Panc1 (cell line): ENCODE measurements around the gene CHRDL2. TPM values are rescaled to one million over a fixed set of nuclear protein-coding genes. Genes with fewer than 3 reads are reported as not detected.

Experiments
- ATAC-seq: fragments of 200-7000 bp; cut with Tn5 transposase; 2 replicates; pipeline ENCODE4 v1.9.1; 2020; ENCODE audit warnings: mild to moderate bottlenecking, moderate library complexity
- BruUV-seq: library from RNA; stranded (reverse); fragments of 400-500 nt; replicated peaks from 2 replicates; lab custom pipeline; 2021; lab: Mats Ljungman, UMichigan
- CTCF ChIA-PET: fragments of 300-600 bp; sonication (Branson Sonifier 250); formaldehyde crosslinking; loops from one replicate; lab custom pipeline; 2022; ENCODE audit warnings: antibody characterized with exemption; lab: Charles Lee
- POLR2A ChIA-PET: fragments of 300-600 bp; sonication (Branson Sonifier 250); formaldehyde crosslinking; loops from one replicate; lab custom pipeline; 2022; ENCODE audit warnings: antibody characterized with exemption; lab: Charles Lee
- DNase-seq: peaks from one replicate; pipeline ENCODE4 v3.0.0-alpha.2; 2010; ENCODE audit warnings: low read depth, low spot score
- H3K27ac ChIP-seq: 2 replicates; pipeline ENCODE4 v1.5.1; 2011; ENCODE audit warnings: mild to moderate bottlenecking, low read length, inconsistent platforms
- H3K27me3 ChIP-seq: fragments of 200-500 bp; sonication (Bioruptor generic); 2 replicates; pipeline ENCODE4 v1.6.0; 2014; ENCODE audit warnings: low read length, inconsistent platforms; ENCODE audit not compliant: control insufficient read depth, insufficient read depth
- H3K36me3 ChIP-seq: fragments of 200-500 bp; sonication (Bioruptor generic); 2 replicates; pipeline ENCODE4 v1.5.1; 2014; ENCODE audit warnings: inconsistent platforms, mild to moderate bottlenecking, low read length, moderate library complexity; ENCODE audit not compliant: control insufficient read depth, insufficient read depth
- H3K4me1 ChIP-seq: 2 replicates; pipeline ENCODE4 v1.5.1; 2011; ENCODE audit warnings: inconsistent platforms, mild to moderate bottlenecking, low read length, moderate library complexity; ENCODE audit not compliant: control insufficient read depth, insufficient read depth
- H3K4me3 ChIP-seq, 2 experiments: 2 replicates each; pipeline ENCODE4 v1.5.1; 2011 to 2012; ENCODE audit warnings: low read depth in 2 of 2, low read length in 2 of 2, mild to moderate bottlenecking in 2 of 2, inconsistent platforms in 1 of 2, moderate library complexity in 1 of 2
- H3K9me3 ChIP-seq: fragments of 200-500 bp; sonication (Bioruptor generic); 2 replicates; pipeline ENCODE4 v1.5.1; 2014; ENCODE audit warnings: low read depth, mild to moderate bottlenecking, inconsistent platforms, low read length, moderate library complexity; ENCODE audit not compliant: control insufficient read depth, insufficient read depth
- POLR2AphosphoS5 ChIP-seq: IDR thresholded peaks from 2 replicates; pipeline ENCODE4 v1.6.1; 2012; ENCODE audit warnings: mild to moderate bottlenecking, low read depth, low read length, moderate library complexity
- REST ChIP-seq, 2 experiments: IDR thresholded peaks; 2 replicates each; pipeline ENCODE4 v1.6.1; 2011 to 2012; ENCODE audit warnings: low read depth in 2 of 2, control low read depth in 1 of 2, low read length in 1 of 2, mild to moderate bottlenecking in 1 of 2, moderate library complexity in 1 of 2; ENCODE audit not compliant: insufficient read depth in 1 of 2
- SIN3A ChIP-seq: IDR thresholded peaks from 2 replicates; pipeline ENCODE4 v1.6.1; 2012; ENCODE audit warnings: low read depth, mild to moderate bottlenecking, low read length, moderate library complexity, borderline replicate concordance; ENCODE audit not compliant: insufficient read depth
- TCF7L2 ChIP-seq: IDR thresholded peaks from 2 replicates; pipeline ENCODE4 v1.6.1; 2011; ENCODE audit warnings: mild to moderate bottlenecking, low read depth, low read length, inconsistent platforms
- in situ Hi-C: cut with HindIII; loops from 2 replicates; pipeline ENCODE4 v1.10.0; 2016; ENCODE audit warnings: low sequenced_read_pairs, low pct_unique_long_range_greater_than_20kb
- intact Hi-C: fragments of 100-400 bp; cut with micrococcal nuclease; formaldehyde crosslinking; loops from one replicate; pipeline ENCODE4 v1.10.0; 2022; ENCODE audit not compliant: unreplicated experiment
- total RNA-seq: library from RNA; stranded (reverse); gene quantifications from one replicate; pipeline ENCODE4 v1.2.1, GENCODE V29; 2021; ENCODE audit not compliant: unreplicated experiment
- TF ChIP-seq, protein P1 (sequence below): fragments of 450-650 bp; IDR thresholded peaks from 2 replicates; pipeline ENCODE4 v1.5.1; 2017; ENCODE audit warnings: mild to moderate bottlenecking

The CHRDL2 gene
- total RNA-seq, 1 experiment from 2014 or later, result 0.15 TPM

DNA sequence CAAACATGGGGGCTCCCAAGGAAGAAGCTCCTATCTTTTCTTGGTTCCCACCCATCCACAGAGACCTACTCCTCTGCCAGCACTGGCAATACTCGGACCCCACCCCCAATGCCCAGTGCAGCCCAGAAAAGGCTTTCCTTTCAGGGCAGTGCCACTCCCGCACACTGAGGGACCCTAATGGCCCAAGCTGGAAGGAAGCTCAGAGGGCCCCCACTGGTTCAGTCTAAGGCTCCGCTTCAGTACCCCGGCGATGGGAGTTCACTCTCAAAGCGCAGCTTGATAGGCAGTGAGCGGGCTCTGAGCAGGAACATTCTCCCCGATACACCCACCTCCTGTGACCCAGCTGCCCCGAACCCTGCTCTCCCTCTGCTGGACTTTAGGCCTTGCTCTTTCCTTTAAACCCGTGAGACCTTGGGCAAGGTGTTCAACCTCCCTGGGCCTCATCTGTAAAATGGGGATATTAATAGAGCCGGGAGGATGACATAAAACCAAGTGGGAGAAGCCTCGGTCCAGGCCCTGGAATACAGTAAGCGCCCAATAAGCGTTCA, 48.4 kb downstream of the CHRDL2 start:
- in situ Hi-C loops, result no loop called here
- H3K4me3 ChIP-seq, result peak overlapping the region; percentile 34 to 40
- ATAC-seq, result peak; percentile 11
- no peak overlapping the region for H3K27ac ChIP-seq
- no peaks in the 10 kb centered on the region for H3K4me1 ChIP-seq
- ChIA-PET CTCF (interaction anchor here (0.6 kb wide), 1 partner anchor 765 kb away, joined by 4 read pairs; no protein-coding TSS in a partner anchor), POLR2A (interaction anchor here (0.6 kb wide), 1 partner anchor 128 kb away, joined by 3 read pairs; no protein-coding TSS in a partner anchor)
- no TSS peak for BruUV-seq
- TF ChIP-seq REST (IDR thresholded peaks at IDR 0.05; ENCODE audit: insufficient read depth in 1 of 2, low read depth in 2 of 2, low read length in 1 of 2) (no peak), POLR2AphosphoS5 (no peak), SIN3A (no peak), TCF7L2 (no peak)
- TF ChIP-seq, protein P1, sequence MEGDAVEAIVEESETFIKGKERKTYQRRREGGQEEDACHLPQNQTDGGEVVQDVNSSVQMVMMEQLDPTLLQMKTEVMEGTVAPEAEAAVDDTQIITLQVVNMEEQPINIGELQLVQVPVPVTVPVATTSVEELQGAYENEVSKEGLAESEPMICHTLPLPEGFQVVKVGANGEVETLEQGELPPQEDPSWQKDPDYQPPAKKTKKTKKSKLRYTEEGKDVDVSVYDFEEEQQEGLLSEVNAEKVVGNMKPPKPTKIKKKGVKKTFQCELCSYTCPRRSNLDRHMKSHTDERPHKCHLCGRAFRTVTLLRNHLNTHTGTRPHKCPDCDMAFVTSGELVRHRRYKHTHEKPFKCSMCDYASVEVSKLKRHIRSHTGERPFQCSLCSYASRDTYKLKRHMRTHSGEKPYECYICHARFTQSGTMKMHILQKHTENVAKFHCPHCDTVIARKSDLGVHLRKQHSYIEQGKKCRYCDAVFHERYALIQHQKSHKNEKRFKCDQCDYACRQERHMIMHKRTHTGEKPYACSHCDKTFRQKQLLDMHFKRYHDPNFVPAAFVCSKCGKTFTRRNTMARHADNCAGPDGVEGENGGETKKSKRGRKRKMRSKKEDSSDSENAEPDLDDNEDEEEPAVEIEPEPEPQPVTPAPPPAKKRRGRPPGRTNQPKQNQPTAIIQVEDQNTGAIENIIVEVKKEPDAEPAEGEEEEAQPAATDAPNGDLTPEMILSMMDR, result no peak
- H3K27me3 ChIP-seq, result no peaks in the 10 kb centered on the region; the same call in 1 of the 2 replicates
- H3K9me3 ChIP-seq, result no peaks in the 10 kb centered on the region
- no peaks in the 10 kb centered on the region for H3K36me3 ChIP-seq
- DNase-seq, result no peak
- intact Hi-C loops, result no loop called here

GRCh38 chr11:74681686-74682651, 49.3 kb downstream of the CHRDL2 start:
- ChIA-PET POLR2A (interaction anchor here (0.6 kb wide), 1 partner anchor 129 kb away, joined by 3 read pairs; no protein-coding TSS in a partner anchor), CTCF (interaction anchor here (0.6 kb wide), 1 partner anchor 764 kb away, joined by 4 read pairs; no protein-coding TSS in a partner anchor)
- TF ChIP-seq, protein P1, result no peak
- TF ChIP-seq SIN3A, result no peak
- TF ChIP-seq REST (IDR thresholded peaks at IDR 0.05; ENCODE audit: insufficient read depth in 1 of 2, low read depth in 2 of 2, low read length in 1 of 2), result no peak
- no peak for TF ChIP-seq POLR2AphosphoS5
- no peak for TF ChIP-seq TCF7L2
- no peaks in the 10 kb centered on the region for H3K4me1 ChIP-seq
- H3K4me3 ChIP-seq, result no peak overlapping the region
- in situ Hi-C loops (no loop called here), intact Hi-C loops (no loop called here)
- no peak overlapping the region for H3K27ac ChIP-seq
- H3K27me3 ChIP-seq, result no peaks in the 10 kb centered on the region; the same call in 1 of the 2 replicates
- H3K36me3 ChIP-seq, result no peaks in the 10 kb centered on the region
- no peaks in the 10 kb centered on the region for H3K9me3 ChIP-seq
- DNase-seq (no peak), ATAC-seq (0 out of 2 replicates have a peak, but pooled peaks have one; percentile 27)
- no TSS peak for BruUV-seq
